Stimulated activated CD4-positive, alpha-beta T cell treated with anti-CD3 and anti-CD28 coated beads, Interleukin-15, amount 100 ng/mL, for 48 hours (primary cell): Measurements from ENCODE around the gene NCKAP5.

Source experiments
- DNase-seq, 2 donors: peaks; one replicate each; pipeline ENCODE4 v3.0.0-alpha.2; 2020; ENCODE audit warnings: low read depth in 2 of 2

Gene NCKAP5

DNA sequence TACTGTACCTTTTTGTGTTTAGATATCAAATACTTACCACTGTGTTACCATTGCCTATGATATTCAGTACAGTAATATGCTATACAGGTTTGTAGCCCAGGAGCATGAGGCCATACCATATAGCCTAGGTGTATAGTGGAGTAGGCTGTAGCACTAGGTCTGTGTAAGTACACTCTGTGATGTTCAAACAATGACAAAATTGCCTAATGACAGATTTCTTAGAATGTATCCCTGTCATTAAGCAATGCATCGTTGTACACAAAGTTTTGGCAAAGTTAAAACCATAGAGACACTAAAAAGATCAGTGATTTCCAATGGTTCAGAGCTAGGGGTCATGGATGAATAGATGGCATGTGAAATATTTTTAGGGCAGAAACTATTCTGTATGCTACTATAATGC lies 415.5 kb downstream of the NCKAP5 start:
- no peak for DNase-seq

DNA sequence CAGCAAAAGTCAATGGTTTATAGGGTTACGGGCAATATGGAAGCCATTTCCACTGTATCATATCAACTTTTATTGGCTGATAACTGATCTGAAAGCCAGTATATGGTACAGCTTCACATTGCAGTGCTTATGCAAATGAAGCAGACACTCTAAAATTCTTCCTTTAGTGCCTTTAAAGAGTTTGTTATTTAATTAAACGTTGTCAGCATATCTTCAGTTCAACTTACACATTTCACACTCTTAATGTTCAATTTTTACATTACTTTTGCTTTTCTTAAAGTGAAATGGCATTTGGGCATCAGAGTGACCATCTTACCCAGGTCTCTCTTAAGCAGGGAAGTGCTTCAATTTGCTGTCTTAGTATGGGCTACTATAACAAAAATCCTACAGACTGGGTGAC lies 420.1 kb downstream of the NCKAP5 start:
- no peak for DNase-seq

DNA sequence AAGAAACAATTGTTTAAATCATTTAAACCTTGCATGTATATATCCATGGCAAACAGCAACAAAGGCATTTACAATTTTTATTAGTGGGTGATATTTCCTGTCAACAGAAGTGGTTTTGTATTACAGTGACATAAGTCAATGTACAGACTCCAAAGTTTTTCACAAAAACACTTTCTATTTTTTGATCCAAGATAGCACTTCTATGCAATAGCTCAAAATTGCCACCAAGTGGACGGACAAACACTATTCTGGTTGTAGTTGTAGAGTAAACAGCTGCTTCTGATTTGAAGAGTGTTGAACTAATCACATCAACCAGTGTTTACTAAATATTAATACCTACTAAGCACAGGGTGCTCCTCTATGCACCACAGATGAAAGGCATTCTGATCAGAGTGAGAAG lies 421.4 kb downstream of the NCKAP5 start:
- DNase-seq = no peak

DNA sequence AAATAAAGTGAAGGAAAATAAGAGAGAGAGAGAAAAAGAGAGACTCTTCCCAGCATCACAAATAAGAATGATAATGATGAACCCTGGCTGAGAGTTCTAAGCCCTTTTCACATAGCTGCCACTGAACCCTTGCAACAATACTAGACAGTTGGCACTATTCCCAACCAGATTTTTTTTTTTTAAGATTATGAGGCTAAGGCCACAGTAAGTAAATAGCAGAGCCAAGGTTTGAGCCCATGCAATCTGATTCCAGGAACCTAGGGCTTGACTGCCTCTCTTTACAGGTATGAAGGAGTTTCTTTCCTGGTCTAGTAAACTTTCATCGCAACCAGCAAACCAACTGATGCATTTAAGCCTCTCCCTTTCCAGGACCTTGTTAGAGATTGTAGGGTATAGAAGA lies 424.6 kb downstream of the NCKAP5 start:
- no peak for DNase-seq

DNA sequence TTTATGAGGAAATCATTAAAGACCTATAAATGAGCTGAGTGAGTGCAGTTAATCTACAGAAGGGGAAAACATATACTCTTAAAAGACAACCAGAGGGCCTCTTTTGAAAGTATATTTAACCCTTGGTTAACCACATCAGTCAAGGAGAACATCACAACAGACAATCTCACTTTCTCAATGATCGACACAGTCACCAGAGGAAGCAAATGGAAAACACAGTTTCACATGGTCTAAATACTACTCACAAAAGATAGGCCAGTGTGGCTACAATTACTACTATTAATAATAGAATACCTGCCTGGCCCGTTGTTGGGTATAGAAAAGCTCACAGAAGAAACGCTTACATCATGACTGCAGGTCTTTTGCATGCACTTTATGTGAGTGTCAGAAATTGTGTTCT lies 426.2 kb downstream of the NCKAP5 start:
- DNase-seq = no peak

DNA sequence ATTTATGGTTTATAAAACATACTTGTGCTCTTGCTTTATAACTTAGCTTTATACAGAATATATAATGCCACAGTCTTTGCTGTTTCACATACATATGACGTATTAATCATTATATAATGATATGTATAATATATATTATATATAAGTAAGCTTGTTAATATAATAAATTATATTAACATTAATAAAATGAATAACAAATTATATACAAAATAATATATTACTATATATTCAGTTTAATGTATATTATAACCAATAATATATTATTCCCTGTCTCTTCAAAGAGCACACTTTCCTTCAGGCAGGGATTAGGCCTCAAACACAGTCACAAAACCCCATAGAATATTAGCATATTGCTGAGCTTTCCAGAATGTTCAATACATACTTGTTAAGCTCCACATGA lies 427.6 kb downstream of the NCKAP5 start:
- no peak for DNase-seq

DNA sequence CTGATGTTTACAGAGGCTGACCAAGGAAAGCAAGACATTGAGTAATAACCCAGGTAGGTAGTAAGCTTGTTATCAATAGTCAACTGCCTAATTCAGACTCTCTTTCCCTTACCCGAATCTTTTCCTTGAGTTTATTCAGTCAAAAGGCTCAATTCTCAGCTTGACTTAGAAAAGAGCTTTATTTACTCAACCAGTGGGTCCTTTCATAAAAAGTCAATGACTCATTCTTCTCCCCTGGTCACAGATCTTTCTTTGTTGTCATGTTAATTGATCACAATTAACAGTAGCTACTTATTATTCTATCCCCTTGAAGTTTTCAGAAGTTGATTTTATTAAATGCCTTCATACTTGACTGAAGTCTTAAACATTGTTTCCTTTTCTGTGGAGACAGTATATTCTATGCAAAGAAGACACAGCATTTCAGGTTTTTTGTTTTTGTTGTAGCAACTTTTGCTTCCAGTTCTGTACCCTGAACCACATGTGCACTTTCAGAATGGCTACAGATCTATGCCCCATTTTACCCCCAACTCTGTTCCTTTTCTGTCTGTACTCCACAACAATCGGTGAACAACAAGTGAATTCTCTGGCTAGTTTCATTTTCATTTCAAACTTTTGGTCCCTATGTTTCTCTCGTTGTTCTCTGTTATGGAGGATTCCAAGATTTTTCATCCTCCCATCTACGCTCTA lies 428.3 kb downstream of the NCKAP5 start:
- DNase-seq = no peak

DNA sequence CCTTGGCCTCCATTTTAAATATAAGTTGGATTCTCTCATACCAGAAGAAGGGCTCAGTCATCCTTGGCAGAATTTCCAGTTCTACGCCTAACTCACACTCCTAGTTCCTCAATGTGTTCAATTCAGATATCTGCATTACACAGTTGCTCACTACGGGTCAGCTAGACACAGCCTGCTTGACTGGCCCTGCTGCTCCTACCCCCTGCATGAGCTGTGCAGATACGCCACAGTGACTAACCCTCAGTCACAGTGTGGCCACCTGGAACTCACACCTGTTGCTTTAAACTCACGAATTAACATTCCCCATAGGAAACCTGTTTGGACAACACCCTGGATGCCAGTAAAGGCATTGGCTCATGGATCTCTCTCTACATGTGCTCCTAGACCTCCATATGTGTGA lies 429.6 kb downstream of the NCKAP5 start:
- no peak for DNase-seq

DNA sequence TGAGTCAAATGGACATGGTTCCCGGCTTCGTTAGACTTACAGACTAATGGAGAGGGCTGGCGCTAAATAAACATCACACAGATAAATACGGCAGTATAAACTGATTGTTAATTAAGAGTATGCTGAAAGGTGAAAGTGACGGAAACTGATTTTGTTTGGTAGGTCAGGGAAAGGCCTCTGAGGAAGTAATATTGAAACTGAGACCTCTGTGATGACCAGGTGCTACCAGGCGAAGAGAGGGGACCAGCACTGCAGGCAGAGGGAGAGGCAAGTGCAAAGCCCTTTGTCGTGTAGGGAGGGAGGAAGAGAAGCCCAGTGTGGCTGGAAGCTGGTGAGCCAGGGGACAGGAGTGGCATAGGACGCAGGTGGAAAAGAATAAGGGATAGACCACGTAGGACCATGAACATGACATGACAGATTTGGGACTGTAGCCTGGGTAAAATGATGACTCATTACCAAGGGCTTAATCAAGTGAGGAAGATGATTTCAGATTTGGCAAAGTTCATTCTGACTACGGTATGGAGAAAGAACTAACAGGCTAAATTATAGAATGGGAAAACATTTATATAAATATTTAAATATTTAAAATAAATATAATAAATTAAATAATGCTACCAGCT lies 433.1 kb downstream of the NCKAP5 start:
- no peak for DNase-seq

DNA sequence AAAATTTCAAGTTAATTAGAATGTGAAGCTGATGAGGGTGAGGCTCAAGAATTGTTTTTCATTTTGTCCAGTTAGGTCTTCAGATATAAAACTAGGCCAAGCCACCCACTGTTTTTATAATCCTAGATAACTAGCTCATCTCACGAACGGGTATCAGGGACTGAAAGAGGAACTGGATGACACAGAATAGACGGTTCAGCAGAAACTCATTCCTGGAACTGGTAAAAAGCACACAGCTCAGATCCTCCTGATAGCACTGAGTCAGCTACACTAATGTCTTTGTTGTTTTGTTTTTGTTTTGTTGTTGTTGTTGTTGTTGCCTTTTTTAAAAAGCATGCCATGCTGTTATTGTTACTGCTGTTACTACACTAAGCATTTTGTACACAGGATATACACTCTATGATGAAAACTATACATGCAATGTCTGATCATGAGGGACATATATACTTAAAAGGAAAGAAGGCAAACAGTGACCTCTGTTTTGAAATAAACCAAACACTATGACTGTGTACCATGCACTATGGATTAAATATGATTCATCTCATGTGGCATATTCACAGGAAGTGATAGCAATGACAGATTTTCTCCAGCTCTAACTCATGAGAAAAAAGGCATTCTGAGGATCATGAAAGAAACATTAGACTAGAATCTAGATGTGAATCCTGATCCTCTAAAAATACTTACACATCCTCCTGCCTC lies 437.6 kb downstream of the NCKAP5 start:
- DNase-seq = no peak

DNA sequence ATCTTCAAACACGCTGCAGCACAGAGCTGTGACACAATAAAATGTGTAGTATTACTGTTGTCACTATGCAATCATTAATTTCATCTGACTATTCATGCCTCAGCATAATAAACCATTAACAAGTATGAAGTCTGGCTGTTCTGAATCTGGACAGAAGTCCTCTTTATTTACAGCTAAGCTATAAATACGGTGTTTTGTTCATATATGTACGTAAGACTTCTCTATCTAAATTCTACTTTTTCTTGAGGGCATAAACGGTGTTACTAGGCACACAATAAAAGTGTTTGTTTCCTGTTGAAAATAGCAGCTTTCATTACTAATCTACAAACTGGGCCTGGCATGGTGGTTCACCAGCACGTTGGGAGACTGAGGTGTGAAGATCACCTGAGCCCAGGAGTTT lies 443.8 kb downstream of the NCKAP5 start:
- no peak for DNase-seq

DNA sequence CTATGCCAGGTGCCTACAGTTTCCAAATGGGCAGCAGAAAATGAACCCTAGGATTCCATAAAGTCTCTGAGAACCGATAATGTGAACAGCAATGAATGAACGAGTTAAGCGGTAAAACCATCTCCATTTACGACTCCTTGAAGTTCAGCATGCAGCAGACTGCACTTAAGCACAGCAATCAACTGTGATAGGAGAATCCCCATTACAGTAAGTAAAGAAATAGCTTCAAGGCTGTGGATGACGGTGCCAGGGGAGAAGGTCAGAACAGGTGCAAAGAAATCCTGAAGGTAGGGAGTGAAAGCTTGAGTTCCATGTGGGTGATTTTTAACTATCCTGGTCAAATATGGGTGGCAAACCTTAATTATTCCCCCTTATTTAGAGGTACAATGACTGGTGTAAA lies 444.4 kb downstream of the NCKAP5 start:
- DNase-seq = no peak

DNA sequence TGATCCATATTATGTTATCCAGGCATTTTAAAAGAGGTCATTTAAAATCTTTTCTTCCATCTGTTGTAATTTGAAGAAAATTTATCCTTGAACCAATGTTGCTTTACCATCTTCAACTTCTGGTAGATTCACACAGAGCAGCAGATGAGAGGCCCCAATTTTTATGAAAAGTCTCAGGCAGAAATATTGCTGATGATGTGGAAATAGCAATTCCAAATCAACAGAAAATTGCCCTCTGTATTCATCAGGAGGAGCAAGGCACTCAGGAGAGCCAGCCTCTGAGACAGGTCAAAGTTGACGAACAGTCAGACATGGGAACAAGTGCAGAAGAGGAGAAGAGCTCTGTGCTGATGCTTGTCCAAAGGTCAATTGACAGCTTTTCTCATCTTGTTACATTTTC lies 444.9 kb downstream of the NCKAP5 start:
- DNase-seq = no peak

DNA sequence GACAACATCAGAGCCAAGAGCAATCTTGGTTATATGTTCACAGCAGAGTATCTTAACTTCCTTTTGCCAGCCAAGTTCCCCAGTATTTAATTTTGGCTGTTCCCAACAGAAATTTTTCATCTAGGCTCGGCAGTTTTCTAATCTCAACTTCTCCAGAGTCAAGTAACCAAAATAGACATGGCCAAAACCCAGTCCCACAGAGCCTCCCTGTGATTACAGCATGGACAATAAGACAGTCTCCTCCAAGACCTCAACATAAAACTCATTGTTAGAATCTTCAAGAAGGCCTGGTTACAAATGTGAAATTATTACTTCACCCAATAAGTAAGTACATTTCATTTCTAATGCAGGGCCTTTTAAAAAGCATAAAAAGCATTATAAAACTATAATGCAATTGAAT lies 445.7 kb downstream of the NCKAP5 start:
- no peak for DNase-seq

DNA sequence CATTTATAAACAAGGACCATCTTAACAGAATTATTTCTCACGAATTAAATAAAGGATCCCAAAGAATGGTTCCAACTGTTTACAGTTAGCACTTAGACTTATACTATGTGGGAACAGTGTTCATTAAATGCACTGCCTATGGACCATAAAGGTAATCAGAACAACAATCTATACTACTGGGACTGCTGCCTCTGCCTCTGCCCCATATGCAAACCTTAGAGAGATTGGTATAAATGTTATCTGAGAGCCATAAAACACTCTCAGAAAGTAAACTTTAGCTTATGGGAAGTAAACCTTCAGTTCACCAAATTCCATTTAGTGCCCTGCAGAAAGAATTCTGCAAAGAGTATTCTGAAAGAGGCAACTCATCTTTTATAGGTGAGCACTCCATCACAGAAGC lies 448.0 kb downstream of the NCKAP5 start:
- DNase-seq = no peak

DNA sequence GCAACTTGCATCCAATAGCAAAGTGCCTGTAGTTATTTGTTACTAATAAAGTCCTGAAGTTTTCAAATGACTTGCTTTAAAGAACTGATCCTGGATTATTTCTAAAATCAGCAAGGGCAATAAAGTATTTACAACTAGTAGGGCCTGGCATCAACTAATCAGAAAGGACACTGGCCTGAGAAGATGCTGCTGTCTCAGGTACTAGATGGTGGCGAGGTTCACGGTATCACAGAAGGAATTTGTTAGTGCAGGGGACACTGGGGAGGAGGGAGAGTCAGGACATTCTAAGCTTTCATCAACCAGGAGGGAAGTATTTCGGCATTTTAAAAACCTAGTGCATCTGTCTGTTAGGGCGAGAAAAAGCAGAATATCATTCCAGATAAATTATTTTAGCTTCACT lies 458.1 kb downstream of the NCKAP5 start:
- DNase-seq = no peak

DNA sequence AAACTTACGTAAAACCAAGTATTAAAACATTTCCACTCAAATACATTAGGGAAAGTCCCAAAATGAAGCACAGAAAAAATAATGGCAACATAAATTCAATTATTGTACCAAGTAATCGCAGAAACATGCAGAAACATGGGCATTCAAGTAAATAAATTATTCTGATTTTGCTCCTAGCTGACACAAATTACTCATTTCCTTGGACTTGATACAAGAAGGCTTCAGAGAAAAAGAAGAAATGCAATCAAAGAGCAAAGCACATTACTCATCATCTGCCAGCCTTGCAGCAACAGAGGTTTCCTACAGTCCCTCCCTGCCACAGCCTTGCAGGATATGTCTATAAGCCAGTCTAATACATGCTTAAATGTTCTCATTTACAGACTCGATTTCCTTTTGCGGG lies 458.5 kb downstream of the NCKAP5 start:
- no peak for DNase-seq

DNA sequence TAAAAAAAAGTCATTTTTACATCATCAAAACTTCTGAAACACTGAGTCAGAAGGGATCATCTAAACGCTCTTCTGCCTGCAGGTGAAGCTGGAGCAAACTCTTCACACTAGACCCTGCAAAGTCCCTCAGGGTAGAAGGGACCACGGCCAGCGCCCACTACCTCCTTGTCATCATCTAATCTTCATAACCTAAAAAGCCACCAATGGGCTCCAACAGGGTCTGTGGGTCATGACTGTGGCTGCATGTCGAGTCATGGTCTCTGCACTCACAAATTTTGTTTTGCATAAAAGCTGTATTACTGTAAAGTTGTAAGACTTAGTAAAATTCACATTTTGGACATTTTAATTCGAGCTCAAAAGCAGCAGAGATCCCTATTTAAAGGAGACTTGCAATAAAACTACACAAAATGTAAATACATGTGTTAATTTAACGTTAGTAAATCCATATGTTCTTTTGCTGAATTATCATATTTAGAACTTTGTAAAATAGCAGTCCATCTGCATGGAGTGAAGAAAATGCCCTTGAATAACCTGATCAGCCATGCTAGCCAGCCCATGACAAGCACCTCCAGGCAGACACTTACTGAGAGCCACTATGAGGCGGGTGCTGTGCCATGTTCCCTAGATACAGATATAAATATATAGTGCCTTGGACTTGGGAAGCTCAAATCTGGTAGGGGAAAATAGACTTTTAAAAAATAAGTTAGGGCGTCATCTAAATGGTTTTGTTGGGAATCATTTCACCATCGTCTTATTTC lies 461.0 kb downstream of the NCKAP5 start:
- no peak for DNase-seq

DNA sequence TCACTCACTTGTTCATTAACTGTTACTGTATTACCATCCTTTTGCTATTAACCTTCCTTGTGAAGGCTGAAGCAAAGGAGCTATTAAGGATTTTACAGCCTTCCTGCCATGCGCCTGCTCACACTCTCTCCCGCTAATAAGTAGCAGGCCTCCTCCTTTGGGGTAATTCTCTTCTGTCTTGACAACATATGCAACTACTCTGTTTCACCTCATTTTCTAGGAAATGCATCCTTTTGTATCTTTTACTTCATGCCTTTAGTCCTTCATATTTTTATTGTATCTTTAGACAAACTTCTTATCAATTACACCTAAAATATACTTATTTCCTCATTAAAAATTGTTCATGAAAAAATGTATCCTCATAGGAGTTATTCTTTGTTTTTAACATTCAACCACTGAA lies 463.4 kb downstream of the NCKAP5 start:
- no peak for DNase-seq

DNA sequence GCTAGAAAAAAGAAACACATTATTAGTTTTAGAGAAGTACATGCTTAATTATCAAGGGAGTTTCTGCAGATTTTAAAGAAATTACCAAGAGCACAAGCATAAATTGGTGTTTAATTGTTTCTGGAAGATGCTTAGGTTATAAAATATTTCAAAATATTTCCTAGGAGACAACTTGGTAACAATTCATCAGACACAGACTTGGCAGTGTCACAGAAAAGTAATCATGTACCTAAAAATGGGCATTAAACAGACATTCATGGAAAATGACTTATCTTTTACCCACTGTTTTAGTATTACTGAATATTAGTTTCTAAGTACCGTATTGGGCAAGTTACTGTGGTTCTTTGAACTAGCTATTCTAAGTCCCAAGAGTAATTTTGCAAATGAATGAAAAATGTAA lies 469.5 kb downstream of the NCKAP5 start:
- no peak for DNase-seq

DNA sequence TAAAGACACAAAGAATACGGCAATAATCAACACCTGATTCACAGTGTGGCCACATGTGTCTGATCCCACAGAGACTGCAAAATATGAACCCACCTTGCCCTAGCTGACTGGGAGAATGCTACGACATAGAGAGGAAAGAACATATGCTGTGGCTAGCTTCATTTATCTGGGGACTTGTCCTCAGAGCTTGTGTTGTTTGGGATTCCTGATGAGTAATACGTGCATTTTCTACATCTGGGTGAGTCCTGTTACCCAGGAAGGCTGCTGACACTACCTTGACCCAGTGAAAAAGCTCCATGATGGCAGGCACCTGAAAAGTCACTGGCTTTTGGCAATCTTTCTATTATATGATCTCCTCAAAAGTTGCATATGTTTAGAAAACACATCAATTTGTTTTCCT lies 470.6 kb downstream of the NCKAP5 start:
- DNase-seq = no peak

DNA sequence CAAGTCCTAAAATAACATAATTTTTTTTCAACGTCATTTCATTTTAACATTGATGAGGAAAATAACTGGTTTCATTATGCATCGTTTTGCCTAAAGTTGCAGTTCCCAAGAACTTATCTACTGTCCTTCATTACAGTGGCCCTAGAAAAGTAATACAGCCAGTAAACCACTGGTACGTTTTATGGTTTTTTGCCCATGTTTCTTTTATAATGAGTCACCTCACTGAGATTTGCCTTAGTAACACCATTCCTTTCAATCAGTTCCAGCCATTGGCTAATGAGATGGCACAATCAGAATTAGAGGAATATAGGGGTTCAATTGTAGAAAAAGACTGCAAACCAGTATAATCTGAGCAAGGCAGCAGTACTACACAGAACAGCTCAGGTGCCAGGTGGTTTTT lies 475.7 kb downstream of the NCKAP5 start:
- DNase-seq = no peak

DNA sequence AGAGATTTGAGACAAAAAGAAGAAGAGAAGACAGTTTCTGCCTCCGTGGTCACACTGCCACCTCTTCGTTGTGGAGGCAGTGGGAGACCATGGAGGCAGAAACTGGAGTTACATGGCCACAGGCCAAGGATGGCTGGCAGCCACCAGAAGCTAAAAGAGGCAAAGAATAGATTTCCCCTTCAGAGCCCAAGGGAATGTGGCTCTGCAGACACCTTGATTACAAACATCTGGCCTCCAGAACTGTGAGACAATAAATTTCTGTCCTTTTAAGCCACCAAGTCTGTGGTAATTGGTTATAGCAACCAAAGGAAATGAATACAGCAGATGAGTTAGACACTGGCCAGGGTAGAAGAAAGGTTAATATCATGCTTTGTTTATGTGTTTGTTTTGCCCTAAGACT lies 477.9 kb downstream of the NCKAP5 start:
- no peak for DNase-seq
